HL-60 (cell line): Measurements from ENCODE around the gene CDK3.

Experiments
- CTCF ChIP-seq: IDR thresholded peaks from one replicate; pipeline ENCODE4 v1.5.1; 2011; ENCODE audit warnings: low read length, control low read depth, inconsistent platforms; ENCODE audit not compliant: insufficient read depth
- GABPA ChIP-seq: IDR thresholded peaks from 2 replicates; pipeline ENCODE4 v1.6.1; 2012; ENCODE audit warnings: low read depth
- POLR2AphosphoS5 ChIP-seq: IDR thresholded peaks from 2 replicates; pipeline ENCODE4 v1.6.1; 2012; ENCODE audit warnings: low read depth
- REST ChIP-seq: IDR thresholded peaks from 2 replicates; pipeline ENCODE4 v1.6.1; 2012; ENCODE audit warnings: low read depth; ENCODE audit not compliant: insufficient replicate concordance
- SPI1 ChIP-seq: IDR thresholded peaks from 2 replicates; pipeline ENCODE4 v1.6.1; 2012; ENCODE audit warnings: low read depth, mild to moderate bottlenecking, borderline replicate concordance

- TF ChIP-seq CTCF (no peak), GABPA (no peak), POLR2AphosphoS5 (no peak), REST (no peak), SPI1 (no peak)
Observed at GRCh38 chr17:76023900-76024237, 23.2 kb downstream of the CDK3 start.
